ENCODE measurements around the gene TSPAN18.

Gene TSPAN18

DNA sequence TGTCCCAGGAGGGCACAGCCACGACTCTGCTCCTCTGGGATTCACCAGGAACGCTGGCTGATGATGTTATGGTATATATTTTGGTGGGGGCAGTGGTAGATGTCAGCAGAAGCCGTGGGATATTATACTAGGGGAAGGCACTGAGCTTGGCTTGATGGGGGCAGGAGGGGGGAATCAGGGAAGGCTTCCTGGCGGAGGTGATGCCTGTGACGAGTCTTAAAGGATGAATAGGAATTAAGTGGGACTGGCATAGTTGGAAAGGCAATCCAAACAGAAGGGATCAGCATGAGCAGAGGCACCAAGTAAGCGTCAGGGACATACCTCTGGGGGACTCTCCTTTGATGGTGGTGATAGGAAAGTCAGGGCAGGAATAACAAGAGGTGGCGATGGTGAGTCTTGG is 176.3 kb downstream of the TSPAN18 start:
- no peak overlapping the region for H3K9ac ChIP-seq (ENCODE audit: low read depth, low read length, poor library complexity, severe bottlenecking)
- H3K9me3 ChIP-seq (ENCODE audit: insufficient read depth, low read depth, low read length), result no peaks in the 10 kb centered on the region
- no peak overlapping the region for H3K4me3 ChIP-seq (ENCODE audit: low read length, poor library complexity, severe bottlenecking)
- no peaks in the 10 kb centered on the region for H4K20me1 ChIP-seq (ENCODE audit: insufficient read depth, low read length, poor library complexity, severe bottlenecking)
- H3K79me2 ChIP-seq (ENCODE audit: insufficient read depth, low read length), result no peaks in the 10 kb centered on the region
- H3K27me3 ChIP-seq (ENCODE audit: insufficient read depth, low read length, poor library complexity, severe bottlenecking), result no peaks in the 10 kb centered on the region
- no peaks in the 10 kb centered on the region for H3K9me2 ChIP-seq (replicated peaks; ENCODE audit: low read depth, low read length)
- TF ChIP-seq EZH2phosphoT487 (IDR thresholded peaks at IDR 0.05; ENCODE audit: borderline replicate concordance), result no peak
- TF ChIP-seq, protein P1, sequence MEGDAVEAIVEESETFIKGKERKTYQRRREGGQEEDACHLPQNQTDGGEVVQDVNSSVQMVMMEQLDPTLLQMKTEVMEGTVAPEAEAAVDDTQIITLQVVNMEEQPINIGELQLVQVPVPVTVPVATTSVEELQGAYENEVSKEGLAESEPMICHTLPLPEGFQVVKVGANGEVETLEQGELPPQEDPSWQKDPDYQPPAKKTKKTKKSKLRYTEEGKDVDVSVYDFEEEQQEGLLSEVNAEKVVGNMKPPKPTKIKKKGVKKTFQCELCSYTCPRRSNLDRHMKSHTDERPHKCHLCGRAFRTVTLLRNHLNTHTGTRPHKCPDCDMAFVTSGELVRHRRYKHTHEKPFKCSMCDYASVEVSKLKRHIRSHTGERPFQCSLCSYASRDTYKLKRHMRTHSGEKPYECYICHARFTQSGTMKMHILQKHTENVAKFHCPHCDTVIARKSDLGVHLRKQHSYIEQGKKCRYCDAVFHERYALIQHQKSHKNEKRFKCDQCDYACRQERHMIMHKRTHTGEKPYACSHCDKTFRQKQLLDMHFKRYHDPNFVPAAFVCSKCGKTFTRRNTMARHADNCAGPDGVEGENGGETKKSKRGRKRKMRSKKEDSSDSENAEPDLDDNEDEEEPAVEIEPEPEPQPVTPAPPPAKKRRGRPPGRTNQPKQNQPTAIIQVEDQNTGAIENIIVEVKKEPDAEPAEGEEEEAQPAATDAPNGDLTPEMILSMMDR (conservative IDR thresholded peaks at IDR 0.05; ENCODE audit: low read length), result no peak
- H3K4me1 ChIP-seq (ENCODE audit: insufficient read depth, low read length, poor library complexity, severe bottlenecking), result no peaks in the 10 kb centered on the region
- no peaks in the 10 kb centered on the region for H3F3A ChIP-seq (ENCODE audit: low read depth)
- H3K4me2 ChIP-seq (ENCODE audit: low read depth, low read length, poor library complexity, severe bottlenecking), result no peak overlapping the region
- H3K36me3 ChIP-seq (ENCODE audit: insufficient read depth, low read length), result no peaks in the 10 kb centered on the region
- no peak overlapping the region for H2AFZ ChIP-seq (ENCODE audit: low read length)

DNA sequence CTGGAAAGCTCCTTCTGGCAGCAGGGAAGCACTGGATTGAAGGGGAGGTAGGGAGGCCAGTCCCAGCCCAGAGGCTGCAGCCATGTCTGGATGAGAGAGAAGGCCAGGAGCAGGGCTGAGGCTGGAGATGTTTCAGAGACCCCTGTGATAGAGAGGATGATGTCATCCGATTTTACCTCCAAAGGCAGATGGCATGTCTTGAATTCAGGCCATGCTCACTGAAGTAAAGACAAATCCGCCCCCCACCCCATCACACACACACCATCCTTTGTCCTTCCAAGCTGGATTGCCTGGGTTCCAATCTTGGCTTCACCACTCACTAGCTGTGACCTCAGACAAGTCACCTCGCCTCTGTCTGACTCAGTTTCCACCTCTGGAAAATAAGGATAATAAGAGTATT is 176.8 kb downstream of the TSPAN18 start:
- H3K79me2 ChIP-seq (ENCODE audit: insufficient read depth, low read length), result no peaks in the 10 kb centered on the region
- no peak overlapping the region for H2AFZ ChIP-seq (ENCODE audit: low read length)
- no peak for TF ChIP-seq EZH2phosphoT487 (IDR thresholded peaks at IDR 0.05; ENCODE audit: borderline replicate concordance)
- TF ChIP-seq, protein P1 (conservative IDR thresholded peaks at IDR 0.05; ENCODE audit: low read length), result no peak
- no peak overlapping the region for H3K9ac ChIP-seq (ENCODE audit: low read depth, low read length, poor library complexity, severe bottlenecking)
- H4K20me1 ChIP-seq (ENCODE audit: insufficient read depth, low read length, poor library complexity, severe bottlenecking), result no peaks in the 10 kb centered on the region
- no peak overlapping the region for H3K4me3 ChIP-seq (ENCODE audit: low read length, poor library complexity, severe bottlenecking)
- no peaks in the 10 kb centered on the region for H3F3A ChIP-seq (ENCODE audit: low read depth)
- H3K9me2 ChIP-seq (replicated peaks; ENCODE audit: low read depth, low read length), result no peaks in the 10 kb centered on the region
- H3K27me3 ChIP-seq (ENCODE audit: insufficient read depth, low read length, poor library complexity, severe bottlenecking), result no peaks in the 10 kb centered on the region
- H3K9me3 ChIP-seq (ENCODE audit: insufficient read depth, low read depth, low read length), result no peaks in the 10 kb centered on the region
- H3K4me1 ChIP-seq (ENCODE audit: insufficient read depth, low read length, poor library complexity, severe bottlenecking), result no peaks in the 10 kb centered on the region
- no peak overlapping the region for H3K4me2 ChIP-seq (ENCODE audit: low read depth, low read length, poor library complexity, severe bottlenecking)
- no peaks in the 10 kb centered on the region for H3K36me3 ChIP-seq (ENCODE audit: insufficient read depth, low read length)

DNA sequence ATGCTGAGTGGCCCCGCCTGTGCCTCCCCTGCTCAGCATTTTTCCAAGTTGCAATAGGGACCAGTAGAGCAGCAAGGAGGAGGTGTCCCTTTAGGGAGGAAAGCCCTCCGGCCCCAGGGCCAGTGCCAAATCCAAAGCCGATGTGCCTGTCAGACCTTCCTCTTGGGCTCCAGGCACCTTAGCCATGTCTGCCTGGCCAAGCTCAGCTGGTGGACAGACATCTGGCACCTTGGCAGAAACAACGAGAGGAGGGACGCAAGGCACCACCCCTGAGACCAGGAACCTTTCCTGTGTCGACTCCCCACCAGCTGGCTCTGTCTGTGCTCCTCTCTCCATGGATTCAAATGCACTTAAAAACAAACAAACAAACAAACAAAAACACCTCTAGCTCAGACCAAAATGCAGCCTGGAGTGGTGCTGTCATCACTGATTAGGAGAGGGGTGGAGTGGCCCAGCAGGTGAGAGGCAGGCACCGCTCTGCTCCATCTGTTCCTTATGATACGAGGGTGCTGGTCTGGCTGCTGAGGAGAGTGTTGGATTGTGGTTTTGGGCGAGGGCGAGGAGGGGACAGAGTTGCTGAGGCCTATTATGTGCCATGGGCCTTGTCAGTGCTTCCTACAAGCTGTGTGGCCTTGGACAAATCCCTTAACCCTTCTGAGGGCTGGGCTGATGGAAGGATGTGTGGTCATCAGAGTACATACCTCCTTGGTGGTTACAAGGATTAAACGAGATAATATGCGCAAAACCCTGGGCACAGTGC is 177.7 kb downstream of the TSPAN18 start:
- no peak overlapping the region for H3K9ac ChIP-seq (ENCODE audit: low read depth, low read length, poor library complexity, severe bottlenecking)
- TF ChIP-seq, protein P1 (conservative IDR thresholded peaks at IDR 0.05; ENCODE audit: low read length), result no peak
- TF ChIP-seq EZH2phosphoT487 (IDR thresholded peaks at IDR 0.05; ENCODE audit: borderline replicate concordance), result no peak
- H4K20me1 ChIP-seq (ENCODE audit: insufficient read depth, low read length, poor library complexity, severe bottlenecking), result no peaks in the 10 kb centered on the region

More for the DNA sequence above, 177.7 kb downstream of the TSPAN18 start:
- Histone ChIP-seq H3K4me1 (ENCODE audit: insufficient read depth, low read length, poor library complexity, severe bottlenecking) (no peaks in the 10 kb centered on the region), H3K9me3 (ENCODE audit: insufficient read depth, low read depth, low read length) (no peaks in the 10 kb centered on the region), H2AFZ (ENCODE audit: low read length) (no peak overlapping the region), H3K27me3 (ENCODE audit: insufficient read depth, low read length, poor library complexity, severe bottlenecking) (no peaks in the 10 kb centered on the region), H3K9me2 (replicated peaks; ENCODE audit: low read depth, low read length) (no peaks in the 10 kb centered on the region), H3F3A (ENCODE audit: low read depth) (no peaks in the 10 kb centered on the region), H3K36me3 (ENCODE audit: insufficient read depth, low read length) (no peaks in the 10 kb centered on the region), H3K4me2 (ENCODE audit: low read depth, low read length, poor library complexity, severe bottlenecking) (no peak overlapping the region), H3K79me2 (ENCODE audit: insufficient read depth, low read length) (no peaks in the 10 kb centered on the region), H3K4me3 (ENCODE audit: low read length, poor library complexity, severe bottlenecking) (no peak overlapping the region)
